ENCODE measurements around the gene BAIAP2. TPM values are rescaled to one million over a fixed set of nuclear protein-coding genes. Genes with fewer than 3 reads are reported as not detected.

The BAIAP2 gene
- total and polyA plus RNA-seq, 10 of the 15 experiments (the other 5 are each of a cell fraction or from before 2014, with no cell fraction given): 0.15 to 1.2 (median 0.46) TPM; not detected in 2

GRCh38 chr17:81084680-81085419, 49.9 kb downstream of the BAIAP2 start (continued):
- TF ChIP-seq PRDM15 (CRISPR knock-in tag; IDR thresholded peaks at IDR 0.05): no peak
- no peak for TF ChIP-seq CREM (IDR thresholded peaks at IDR 0.05; ENCODE audit: low read depth)
- no peak for TF ChIP-seq MYB (IDR thresholded peaks at IDR 0.05; ENCODE audit: borderline replicate concordance, low read depth, low read length)

- Histone ChIP-seq H4K20me1 (ENCODE audit: control insufficient read depth, insufficient read depth) (no peaks in the 10 kb centered on the region), H3K4me1 (ENCODE audit: control insufficient read depth, insufficient read depth, low read length) (no peaks in the 10 kb centered on the region), H3K9me3 (replicated peaks; ENCODE audit: control insufficient read depth, insufficient read depth, low read length) (no peaks in the 10 kb centered on the region), H3K4me2 (ENCODE audit: control insufficient read depth, insufficient read depth) (no peak overlapping the region), H2AFZ (ENCODE audit: control insufficient read depth, low read depth, low read length) (no peak overlapping the region), H3K27ac (ENCODE audit: control insufficient read depth, insufficient read depth) (no peak overlapping the region), H3K27me3 (replicated peaks in 1 of 2; ENCODE audit: control insufficient read depth in 2 of 2, insufficient read depth in 2 of 2, low read length in 1 of 2) (no peaks in the 10 kb centered on the region), H3K9ac (ENCODE audit: control insufficient read depth, insufficient read depth, low read length) (no peak overlapping the region), H3K4me3 (no peak overlapping the region), H3K79me2 (ENCODE audit: control insufficient read depth, insufficient read depth, low read length) (no peaks in the 10 kb centered on the region), H3K36me3 (ENCODE audit: control insufficient read depth in 2 of 2, insufficient read depth in 2 of 2, low read length in 1 of 2) (no peaks in the 10 kb centered on the region)
- in situ Hi-C loops (cut with MboI): no loop called here
- BruUV-seq (replicated peaks): no TSS peak
- no peak for TF ChIP-seq BCLAF1 (IDR thresholded peaks at IDR 0.05)
- TF ChIP-seq CHD2 (IDR thresholded peaks at IDR 0.05; ENCODE audit: borderline replicate concordance, low read depth, low read length): no peak
- TF ChIP-seq IRF4 (IDR thresholded peaks at IDR 0.05; ENCODE audit: low read depth, low read length): no peak
- TF ChIP-seq BCL11A (IDR thresholded peaks at IDR 0.05; ENCODE audit: low read depth, low read length): no peak
- TF ChIP-seq ZNF592 (IDR thresholded peaks at IDR 0.05): no peak
- TF ChIP-seq PML (IDR thresholded peaks at IDR 0.05; ENCODE audit: low read length): no peak
- CTCF ChIA-PET: no interaction called here
- intact Hi-C loops (cut with micrococcal nuclease; ENCODE audit: unreplicated experiment): no loop called here
- ATAC-seq (no peak), DNase-seq (ENCODE audit: low read depth, low spot score) (no peak), FAIRE-seq (no peak)
- POLR2A ChIA-PET: no interaction called here
- WGBS (ENCODE audit: insufficient coverage, insufficient replicate concordance, low lambda C conversion rate, missing lambda C conversion rate): 42% methylated on average over 18 of the region's 20 CpGs
- SMC1A ChIA-PET (ENCODE audit: uncharacterized antibody, unreplicated experiment): no interaction called here
- RAD21 ChIA-PET (ENCODE audit: unreplicated experiment): no interaction called here
Measured at GRCh38 chr17:81085420-81085911, 50.5 kb downstream of the BAIAP2 start.
